SU-DHL-6 (cell line): ENCODE data around the gene TMEM252.

Experiments used
- H2AFZ ChIP-seq: fragments of 200-600 bp; sonication (generic); 2 replicates; pipeline ENCODE4 v1.6.1; 2014; ENCODE audit warnings: low read depth, mild to moderate bottlenecking, moderate library complexity, mixed read lengths, antibody characterized with exemption, low read length; ENCODE audit not compliant: severe bottlenecking
- H3F3A ChIP-seq: fragments of 200-600 bp; shearing (Covaris generic); 2 replicates; pipeline ENCODE4 v1.6.0; 2016; ENCODE audit warnings: antibody characterized with exemption, mild to moderate bottlenecking; ENCODE audit not compliant: insufficient read depth
- H3K27ac ChIP-seq: fragments of 200-600 bp; sonication (generic); 2 replicates; pipeline ENCODE4 v1.5.1; 2016; ENCODE audit warnings: low read depth, mild to moderate bottlenecking, low read length, moderate library complexity, mixed read lengths
- H3K27me3 ChIP-seq: fragments of 200-600 bp; sonication (generic), shearing (Covaris generic); 2 replicates; pipeline ENCODE4 v1.6.0; 2014; ENCODE audit warnings: mild to moderate bottlenecking, low read length
- H3K36me3 ChIP-seq: fragments of 200-600 bp; sonication (generic); 2 replicates; pipeline ENCODE4 v1.6.1; 2014; ENCODE audit warnings: mild to moderate bottlenecking, low read length, mixed read lengths
- H3K4me2 ChIP-seq: fragments of 300-600, 200-600 bp; shearing (Covaris generic), sonication (generic); 2 replicates; pipeline ENCODE4 v1.6.0; 2014; ENCODE audit warnings: low read length, low read depth, mild to moderate bottlenecking; ENCODE audit not compliant: poor library complexity, severe bottlenecking
- H3K4me3 ChIP-seq: fragments of 200-600 bp; sonication (generic); 2 replicates; pipeline ENCODE4 v1.5.1; 2014; ENCODE audit warnings: antibody characterized with exemption, low read length, mild to moderate bottlenecking, mixed read lengths; ENCODE audit not compliant: insufficient read depth, poor library complexity, severe bottlenecking
- H3K79me2 ChIP-seq: fragments of 200-600 bp; sonication (generic); 2 replicates; pipeline ENCODE4 v1.6.1; 2014; ENCODE audit warnings: mild to moderate bottlenecking, low read length, moderate library complexity; ENCODE audit not compliant: insufficient read depth
- H3K9ac ChIP-seq: fragments of 200-600 bp; sonication (generic); 2 replicates; pipeline ENCODE4 v1.7.0; 2014; ENCODE audit warnings: mild to moderate bottlenecking, low read length
- H3K9me2 ChIP-seq: fragments of 200-600 bp; sonication (generic); replicated peaks from 2 replicates; pipeline ENCODE4 v1.6.1; 2014; ENCODE audit warnings: low read length; ENCODE audit not compliant: insufficient read depth
- H3K9me3 ChIP-seq: fragments of 200-600 bp; sonication (generic); 2 replicates; pipeline ENCODE4 v1.6.1; 2014; ENCODE audit warnings: low read length, mixed read lengths; ENCODE audit not compliant: insufficient read depth
- H4K20me1 ChIP-seq: fragments of 200-600 bp; sonication (generic); 2 replicates; pipeline ENCODE4 v1.6.1; 2014; ENCODE audit warnings: low read depth, mild to moderate bottlenecking, antibody characterized with exemption, low read length, moderate library complexity, mixed read lengths
- CTCF ChIP-seq: fragments of 200-600 bp; sonication (generic); IDR thresholded peaks from one replicate; pipeline ENCODE4 v1.5.1; 2017; ENCODE audit warnings: antibody characterized with exemption, mild to moderate bottlenecking, low read length, moderate library complexity; ENCODE audit not compliant: insufficient read depth, poor library complexity, severe bottlenecking
- EZH2phosphoT487 ChIP-seq: fragments of 200-600 bp; sonication (generic), shearing (Covaris generic); conservative IDR thresholded peaks from 2 replicates; pipeline ENCODE4 v1.6.1; 2018; ENCODE audit warnings: mild to moderate bottlenecking, antibody characterized with exemption, low read length, moderate library complexity, mixed read lengths

TMEM252 gene

GRCh38 chr9:68502279-68502678 lies 38.4 kb downstream of the TMEM252 start:
- Histone ChIP-seq H3K27me3 (no peaks in the 10 kb centered on the region), H3K4me2 (no peak overlapping the region), H3F3A (no peaks in the 10 kb centered on the region), H3K4me3 (no peak overlapping the region), H3K9ac (no peak overlapping the region), H3K79me2 (no peaks in the 10 kb centered on the region), H3K9me2 (no peaks in the 10 kb centered on the region), H3K27ac (no peak overlapping the region), H3K36me3 (no peaks in the 10 kb centered on the region), H3K9me3 (no peaks in the 10 kb centered on the region), H2AFZ (no peak overlapping the region), H4K20me1 (no peaks in the 10 kb centered on the region)
- TF ChIP-seq CTCF, result no peak
- TF ChIP-seq EZH2phosphoT487, result no peak

DNA sequence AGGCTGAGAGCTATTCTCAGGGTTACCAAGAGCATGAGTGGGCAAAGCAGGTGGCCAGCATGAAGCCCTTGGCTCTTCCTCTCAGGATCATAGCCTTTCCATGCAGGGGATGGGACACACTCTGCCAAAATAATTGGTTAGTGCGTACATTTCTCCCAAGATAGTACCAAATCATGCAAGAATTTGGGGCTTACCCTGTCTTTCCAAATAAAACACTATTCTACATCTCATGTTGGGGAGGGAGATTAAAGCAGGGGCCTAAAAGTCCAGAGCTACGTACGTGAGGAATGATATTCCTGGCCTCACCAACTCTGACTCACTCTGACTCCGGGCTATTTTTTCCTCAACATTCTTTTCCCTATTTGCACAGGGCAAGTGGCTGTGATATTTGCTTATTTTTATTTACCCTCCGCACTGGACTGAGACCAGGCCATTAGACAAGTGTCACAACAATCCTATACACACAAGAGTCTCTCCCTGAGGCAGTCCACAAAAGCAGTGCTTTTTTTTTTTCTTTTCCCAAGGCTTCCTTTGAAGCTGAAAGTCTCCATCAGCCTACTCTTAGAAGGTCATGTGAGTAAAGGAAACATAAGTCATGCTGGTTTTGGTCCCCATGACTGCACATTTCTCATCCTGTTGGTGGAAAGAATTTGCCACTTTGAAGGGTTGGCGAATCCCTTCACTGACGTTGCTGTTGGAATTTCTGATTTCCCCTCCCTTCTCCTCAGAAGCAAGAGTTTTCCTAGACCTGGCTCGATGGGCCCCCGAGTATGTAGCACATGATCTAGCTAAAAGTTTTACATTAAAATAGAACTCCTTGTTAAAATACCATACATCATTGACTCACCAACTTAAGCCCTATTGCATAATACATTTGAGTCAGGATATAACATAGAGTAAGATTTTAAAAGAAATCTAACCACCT lies 40.0 kb downstream of the TMEM252 start:
- no peak overlapping the region for H2AFZ ChIP-seq
- H3K36me3 ChIP-seq, result no peaks in the 10 kb centered on the region
- TF ChIP-seq CTCF (no peak), EZH2phosphoT487 (no peak)
- H3K27me3 ChIP-seq, result no peaks in the 10 kb centered on the region
- H3K9ac ChIP-seq, result no peak overlapping the region
- H3K79me2 ChIP-seq, result no peaks in the 10 kb centered on the region
- H4K20me1 ChIP-seq, result no peaks in the 10 kb centered on the region
- no peaks in the 10 kb centered on the region for H3K9me3 ChIP-seq
- H3K27ac ChIP-seq, result no peak overlapping the region
- no peak overlapping the region for H3K4me3 ChIP-seq
- no peaks in the 10 kb centered on the region for H3F3A ChIP-seq
- no peak overlapping the region for H3K4me2 ChIP-seq
- H3K9me2 ChIP-seq, result no peaks in the 10 kb centered on the region

DNA sequence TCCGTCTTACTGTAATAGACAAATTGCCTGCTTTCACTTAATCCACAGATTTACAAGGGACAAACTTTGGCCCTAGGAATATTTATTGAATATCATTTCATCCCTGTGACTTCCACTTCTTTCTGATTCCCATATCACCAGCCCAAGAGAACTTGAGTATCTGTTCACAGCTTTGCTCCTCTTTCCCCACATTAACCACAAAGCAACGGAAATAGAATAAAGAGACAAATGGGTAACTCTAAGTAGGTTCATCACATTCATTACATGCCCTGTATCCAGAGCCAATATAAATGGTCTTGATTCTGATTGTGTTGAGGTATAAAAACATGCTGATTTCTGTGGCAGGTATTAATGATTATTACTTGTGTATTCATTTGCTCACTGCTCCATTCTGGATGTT lies 41.9 kb downstream of the TMEM252 start:
- H3K4me3 ChIP-seq, result no peak overlapping the region

More for the DNA sequence above, 41.9 kb downstream of the TMEM252 start:
- Histone ChIP-seq H2AFZ (no peak overlapping the region), H3K9me2 (no peaks in the 10 kb centered on the region), H3K4me2 (no peak overlapping the region), H3K9ac (no peak overlapping the region), H3K9me3 (no peaks in the 10 kb centered on the region), H3K27ac (no peak overlapping the region), H3K27me3 (no peaks in the 10 kb centered on the region), H3F3A (no peaks in the 10 kb centered on the region), H4K20me1 (no peaks in the 10 kb centered on the region), H3K79me2 (no peaks in the 10 kb centered on the region), H3K36me3 (no peaks in the 10 kb centered on the region)
- TF ChIP-seq CTCF, result no peak
- TF ChIP-seq EZH2phosphoT487, result no peak
